ENCODE data around the gene TFRC.

TFRC gene

GRCh38 chr3:196054661-196055060 is 27.2 kb downstream of the TFRC start:
- no peak for DNase-seq (ENCODE audit: low read depth)
- no peak for TF ChIP-seq CTCF (IDR thresholded peaks at IDR 0.05; ENCODE audit: control insufficient read depth, insufficient read depth, low read depth, low read length, missing control alignments)
- no peak overlapping the region for H3K4me3 ChIP-seq (ENCODE audit: control insufficient read depth, low read depth, low read length)

GRCh38 chr3:196053487-196053886 is 28.4 kb downstream of the TFRC start:
- no peak for DNase-seq (ENCODE audit: low read depth)
- no peak for TF ChIP-seq CTCF (IDR thresholded peaks at IDR 0.05; ENCODE audit: control insufficient read depth, insufficient read depth, low read depth, low read length, missing control alignments)
- no peak overlapping the region for H3K4me3 ChIP-seq (ENCODE audit: control insufficient read depth, low read depth, low read length)

GRCh38 chr3:196051282-196052076 is 30.4 kb downstream of the TFRC start:
- H3K4me3 ChIP-seq (ENCODE audit: control insufficient read depth, low read depth, low read length), result no peak overlapping the region
- DNase-seq (ENCODE audit: low read depth), result no peak
- no peak for TF ChIP-seq CTCF (IDR thresholded peaks at IDR 0.05; ENCODE audit: control insufficient read depth, insufficient read depth, low read depth, low read length, missing control alignments)

GRCh38 chr3:196050597-196050996 is 31.3 kb downstream of the TFRC start:
- no peak for DNase-seq (ENCODE audit: low read depth)

GRCh38 chr3:196049653-196050052 is 32.2 kb downstream of the TFRC start:
- H3K4me3 ChIP-seq (ENCODE audit: control insufficient read depth, low read depth, low read length), result no peak overlapping the region

More at GRCh38 chr3:196050597-196050996, 31.3 kb downstream of the TFRC start:
- no peak for TF ChIP-seq CTCF (IDR thresholded peaks at IDR 0.05; ENCODE audit: control insufficient read depth, insufficient read depth, low read depth, low read length, missing control alignments)
- H3K4me3 ChIP-seq (ENCODE audit: control insufficient read depth, low read depth, low read length), result no peak overlapping the region

GRCh38 chr3:196048922-196049598 is 32.8 kb downstream of the TFRC start:
- no peak overlapping the region for H3K4me3 ChIP-seq (ENCODE audit: control insufficient read depth, low read depth, low read length)
- no peak for DNase-seq (ENCODE audit: low read depth)
- TF ChIP-seq CTCF (IDR thresholded peaks at IDR 0.05; ENCODE audit: control insufficient read depth, insufficient read depth, low read depth, low read length, missing control alignments), result no peak

More at GRCh38 chr3:196049653-196050052, 32.2 kb downstream of the TFRC start:
- DNase-seq (ENCODE audit: low read depth), result no peak
- no peak for TF ChIP-seq CTCF (IDR thresholded peaks at IDR 0.05; ENCODE audit: control insufficient read depth, insufficient read depth, low read depth, low read length, missing control alignments)
